ENCODE results near the gene UTP3.

Gene UTP3

DNA sequence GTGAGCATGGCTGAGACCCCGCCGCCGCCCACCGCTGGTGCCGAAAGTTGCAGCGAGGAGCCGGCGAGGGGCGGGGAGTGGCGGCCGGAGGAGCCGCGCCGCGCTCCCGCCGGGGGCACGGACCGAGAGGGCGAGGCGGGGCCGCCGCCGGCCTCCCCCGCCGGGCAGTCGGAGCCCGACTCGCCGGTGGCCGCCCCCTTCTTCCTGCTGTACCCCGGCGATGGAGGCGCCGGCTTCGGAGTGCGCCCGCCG lies 16.5 kb downstream of the UTP3 start:
- Histone ChIP-seq H3K4me3 (peak overlapping the region; percentile 94), H3K27ac (peak overlapping the region; percentile 92), H3K9ac (peak overlapping the region; percentile 88), H3K36me3 (no peaks in the 10 kb centered on the region), H3K9me3 (no peaks in the 10 kb centered on the region), H3K4me2 (peak overlapping the region; percentile 90), H4K20me1 (no peaks in the 10 kb centered on the region; the same call in 1 of the 2 replicates), H3K27me3 (no peaks in the 10 kb centered on the region), H3K4me1 (peaks cover 31% of the 10 kb centered on the region)
- no peak for TF ChIP-seq Cebpa-rat (IDR thresholded peaks at IDR 0.05)

- H3K9ac ChIP-seq = peak overlapping the region; percentile 88
- peak overlapping the region; percentile 92 for H3K27ac ChIP-seq
- peak overlapping the region; percentile 90 for H3K4me2 ChIP-seq
- H3K4me3 ChIP-seq = peak overlapping the region; percentile 94
- H3K27me3 ChIP-seq = no peaks in the 10 kb centered on the region
- no peaks in the 10 kb centered on the region for H3K9me3 ChIP-seq
- no peaks in the 10 kb centered on the region for H3K36me3 ChIP-seq
- peaks cover 31% of the 10 kb centered on the region for H3K4me1 ChIP-seq
- H4K20me1 ChIP-seq = no peaks in the 10 kb centered on the region; the same call in 1 of the 2 replicates
- no peak for TF ChIP-seq Cebpa-rat (IDR thresholded peaks at IDR 0.05)
Measured at GRCh38 chr4:70705183-70706043, 17.1 kb downstream of the UTP3 start.

- peak overlapping the region; percentile 90 for H3K4me2 ChIP-seq
- H3K4me3 ChIP-seq = peak overlapping the region; percentile 94
- no peaks in the 10 kb centered on the region for H3K9me3 ChIP-seq
- no peaks in the 10 kb centered on the region for H3K27me3 ChIP-seq
- TF ChIP-seq Cebpa-rat (IDR thresholded peaks at IDR 0.05) = no peak
- H4K20me1 ChIP-seq = no peaks in the 10 kb centered on the region; the same call in 1 of the 2 replicates
- H3K4me1 ChIP-seq = peaks cover 31% of the 10 kb centered on the region
- H3K27ac ChIP-seq = peak overlapping the region; percentile 92
- peak overlapping the region; percentile 88 for H3K9ac ChIP-seq
- no peaks in the 10 kb centered on the region for H3K36me3 ChIP-seq
Measured at GRCh38 chr4:70706044-70706461, 17.7 kb downstream of the UTP3 start.

DNA sequence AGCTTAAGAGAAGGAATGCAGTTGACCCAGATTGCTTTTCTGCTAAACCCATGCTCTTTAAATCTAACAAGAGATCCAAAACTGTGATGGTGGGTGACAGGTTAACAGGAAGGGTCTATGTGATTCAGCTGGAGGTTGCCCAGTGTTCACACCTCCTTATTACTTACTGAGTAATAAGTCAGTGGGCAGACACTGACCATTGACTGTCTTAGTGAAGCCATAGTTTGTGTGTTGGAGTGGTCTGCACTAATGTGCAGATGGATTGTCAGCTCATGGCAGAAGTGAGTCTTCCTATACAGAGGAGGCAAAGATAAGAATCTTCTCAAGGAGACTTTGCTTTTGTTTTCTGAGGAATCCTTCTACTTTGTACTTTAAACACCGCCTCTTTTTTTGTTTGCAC lies 18.2 kb downstream of the UTP3 start:
- Histone ChIP-seq H3K36me3 (no peaks in the 10 kb centered on the region), H3K9ac (peak overlapping the region; percentile 88), H3K4me1 (peaks cover 31% of the 10 kb centered on the region), H3K27ac (no peak overlapping the region), H3K4me3 (peak overlapping the region; percentile 94), H3K4me2 (peak overlapping the region; percentile 90), H3K9me3 (no peaks in the 10 kb centered on the region), H3K27me3 (no peaks in the 10 kb centered on the region), H4K20me1 (no peaks in the 10 kb centered on the region; the same call in 1 of the 2 replicates)
- no peak for TF ChIP-seq Cebpa-rat (IDR thresholded peaks at IDR 0.05)

DNA sequence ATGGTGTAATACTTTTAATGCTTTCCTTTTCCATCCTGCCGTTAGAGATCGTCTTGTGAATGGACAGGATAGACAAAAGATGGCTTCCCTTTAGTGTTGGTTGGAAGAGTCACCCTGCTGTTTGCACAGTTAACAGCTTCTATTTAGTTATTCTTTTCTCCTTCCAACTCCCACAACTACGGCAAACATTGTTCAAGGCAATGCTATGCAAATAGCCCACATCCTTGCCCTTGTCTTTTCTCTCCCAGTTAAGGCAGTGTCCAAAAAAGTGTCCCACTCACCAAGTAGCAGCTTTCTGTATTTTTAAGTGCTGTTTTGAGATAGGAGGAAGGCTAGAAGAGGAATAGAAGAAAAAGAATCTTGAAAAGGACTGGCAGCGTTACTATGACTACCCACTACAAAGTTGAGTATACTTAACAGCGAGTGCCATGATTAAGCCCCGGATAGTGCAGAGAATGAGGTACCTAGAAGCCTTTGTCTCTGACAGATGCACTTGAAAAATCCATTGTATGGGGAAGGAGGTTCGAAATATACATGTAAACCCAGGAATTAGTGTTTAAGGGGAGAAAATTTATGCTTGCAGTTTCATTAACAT lies 21.4 kb downstream of the UTP3 start:
- H3K9ac ChIP-seq = no peak overlapping the region
- H4K20me1 ChIP-seq = no peaks in the 10 kb centered on the region; the same call in 1 of the 2 replicates
- H3K4me1 ChIP-seq = peaks cover 33% of the 10 kb centered on the region
- H3K27me3 ChIP-seq = no peaks in the 10 kb centered on the region
- no peak overlapping the region for H3K4me3 ChIP-seq
- no peak overlapping the region for H3K27ac ChIP-seq
- no peak for TF ChIP-seq Cebpa-rat (IDR thresholded peaks at IDR 0.05)
- no peak overlapping the region for H3K4me2 ChIP-seq
- no peaks in the 10 kb centered on the region for H3K9me3 ChIP-seq
- H3K36me3 ChIP-seq = no peaks in the 10 kb centered on the region

DNA sequence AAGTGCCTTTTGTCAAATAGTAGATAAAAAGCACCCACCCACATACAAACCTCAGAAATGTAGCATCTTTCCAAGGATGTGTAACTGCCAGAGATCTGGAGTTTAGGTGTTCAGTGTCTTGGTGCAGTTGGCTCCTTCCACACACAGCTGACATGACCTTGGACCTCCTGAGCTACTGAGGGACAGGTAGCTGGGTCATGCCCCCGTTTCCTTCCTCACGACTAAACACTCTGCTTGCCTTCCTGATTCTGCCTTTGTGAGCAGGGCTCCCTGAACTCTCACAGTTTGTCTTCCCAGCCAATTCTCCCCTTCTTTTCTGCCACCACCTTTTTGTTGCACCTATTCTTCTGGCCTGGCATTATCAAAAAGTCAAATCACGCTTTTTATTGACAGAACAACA lies 23.3 kb downstream of the UTP3 start:
- Histone ChIP-seq H3K9me3 (no peaks in the 10 kb centered on the region), H4K20me1 (no peaks in the 10 kb centered on the region; the same call in 1 of the 2 replicates), H3K4me3 (no peak overlapping the region), H3K4me2 (no peak overlapping the region), H3K27ac (no peak overlapping the region), H3K27me3 (no peaks in the 10 kb centered on the region), H3K9ac (no peak overlapping the region), H3K36me3 (no peaks in the 10 kb centered on the region), H3K4me1 (peaks cover 33% of the 10 kb centered on the region)
- TF ChIP-seq Cebpa-rat (IDR thresholded peaks at IDR 0.05) = no peak

- Histone ChIP-seq H3K9me3 (no peaks in the 10 kb centered on the region), H3K4me1 (peaks cover 27% of the 10 kb centered on the region), H4K20me1 (no peaks in the 10 kb centered on the region; the same call in 1 of the 2 replicates), H3K27me3 (no peaks in the 10 kb centered on the region), H3K4me3 (no peak overlapping the region), H3K9ac (no peak overlapping the region), H3K36me3 (no peaks in the 10 kb centered on the region), H3K27ac (no peak overlapping the region), H3K4me2 (no peak overlapping the region)
- no peak for TF ChIP-seq Cebpa-rat (IDR thresholded peaks at IDR 0.05)
Measured at GRCh38 chr4:70712150-70712549, 23.8 kb downstream of the UTP3 start.

GRCh38 chr4:70712604-70713452 lies 24.5 kb downstream of the UTP3 start:
- Histone ChIP-seq H3K4me1 (peaks cover 24% of the 10 kb centered on the region), H3K27ac (no peak overlapping the region), H3K9me3 (no peaks in the 10 kb centered on the region), H3K4me2 (peak overlapping the region; percentile 22; the same call in 1 of the 2 replicates), H3K36me3 (no peaks in the 10 kb centered on the region), H3K9ac (no peak overlapping the region), H3K4me3 (no peak overlapping the region), H4K20me1 (no peaks in the 10 kb centered on the region; the same call in 1 of the 2 replicates), H3K27me3 (no peaks in the 10 kb centered on the region)
- TF ChIP-seq Cebpa-rat (IDR thresholded peaks at IDR 0.05) = no peak

DNA sequence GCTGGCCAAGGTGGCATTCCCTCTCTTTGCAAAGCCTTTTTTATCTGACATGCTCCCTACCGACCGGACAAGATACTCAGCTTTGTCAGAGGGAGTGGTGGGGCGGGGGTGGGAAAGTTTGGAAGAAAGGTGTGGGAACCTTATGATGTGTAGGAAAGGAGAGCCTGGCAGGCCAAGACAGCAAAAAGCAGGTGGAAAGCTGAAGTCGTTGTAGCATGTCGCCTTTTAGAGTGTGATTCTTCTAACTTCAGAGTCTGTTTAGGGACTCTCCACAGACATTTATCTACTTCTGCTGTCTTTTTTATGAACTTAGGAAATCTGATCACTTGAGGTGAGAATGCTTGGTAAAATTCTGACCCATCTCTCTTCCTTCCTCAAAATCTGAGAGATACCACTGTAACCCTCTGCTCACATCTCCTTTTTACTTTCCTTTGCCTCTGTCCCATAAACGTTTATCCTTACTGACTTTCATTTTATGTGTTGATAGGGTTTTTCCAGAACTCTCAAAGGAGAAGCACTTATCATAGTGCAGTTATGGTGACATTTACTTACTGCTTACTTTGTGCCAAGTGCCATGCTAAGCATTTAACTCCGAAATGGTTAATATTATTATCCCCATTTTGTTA lies 25.2 kb downstream of the UTP3 start:
- no peaks in the 10 kb centered on the region for H3K9me3 ChIP-seq
- no peak overlapping the region for H3K4me3 ChIP-seq
- H3K4me1 ChIP-seq = peaks cover 24% of the 10 kb centered on the region
- no peaks in the 10 kb centered on the region for H3K27me3 ChIP-seq
- H3K36me3 ChIP-seq = no peaks in the 10 kb centered on the region
- H3K9ac ChIP-seq = no peak overlapping the region
- no peak for TF ChIP-seq Cebpa-rat (IDR thresholded peaks at IDR 0.05)
- H4K20me1 ChIP-seq = no peaks in the 10 kb centered on the region; the same call in 1 of the 2 replicates
- no peak overlapping the region for H3K27ac ChIP-seq
- peak overlapping the region; percentile 22; the same call in 1 of the 2 replicates for H3K4me2 ChIP-seq

Measured in BLaER1 (cell line).